ENCODE data around the gene MLPH. TPM values are rescaled to one million over a fixed set of nuclear protein-coding genes. Genes with fewer than 3 reads are reported as not detected.

MLPH gene
- total RNA-seq, 2 experiments from 2014 or later: 0.39 TPM; not detected in 1

DNA sequence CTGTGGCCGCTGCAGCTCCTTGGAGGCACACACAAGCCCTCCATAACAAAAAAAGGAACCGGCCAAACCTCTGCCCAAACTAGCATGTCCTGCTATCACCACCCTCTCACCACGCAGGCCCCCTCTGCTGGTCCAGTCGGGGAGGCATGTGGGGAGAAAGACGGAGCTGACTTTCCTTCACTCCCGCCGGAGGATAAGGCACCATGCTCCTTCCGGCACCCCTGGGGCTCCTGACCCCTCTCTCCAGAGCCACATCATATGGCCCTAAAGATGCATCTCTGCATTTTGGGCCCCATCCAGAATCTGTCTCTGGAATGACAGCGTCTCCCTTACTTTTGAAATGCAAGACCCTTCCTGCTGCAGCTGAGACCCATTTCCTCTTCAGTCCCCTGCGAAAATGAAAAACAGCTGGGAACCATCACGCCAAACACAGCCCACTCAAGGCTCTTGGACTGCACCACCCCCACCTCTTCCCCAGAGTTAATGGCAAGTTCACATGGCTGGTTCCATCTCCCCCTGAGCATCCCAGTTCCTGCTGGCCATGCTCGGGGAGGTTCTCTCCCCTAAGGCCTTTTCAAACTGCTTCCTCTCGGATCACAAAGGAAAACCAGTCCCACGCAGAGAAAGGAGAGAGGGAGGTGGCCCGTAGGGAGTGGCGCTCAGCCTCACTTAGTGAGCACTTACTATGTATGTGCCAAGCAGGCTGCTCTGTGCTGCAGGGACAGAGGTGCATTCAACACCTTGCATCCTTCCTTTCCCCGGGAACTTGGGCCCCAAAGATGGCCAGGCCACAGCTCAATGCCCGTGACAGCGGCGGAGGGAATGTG lies 35.2 kb upstream of the MLPH start:
- DNase-seq (no peak), ATAC-seq (ENCODE audit: poor library complexity) (no peak)
- peaks cover 17% of the 10 kb centered on the region for H3K4me1 Mint-ChIP-seq (ENCODE audit: low read depth)
- peaks cover 7% of the 10 kb centered on the region for H3K4me1 ChIP-seq (ENCODE audit: insufficient read depth, low read length)
- no peak overlapping the region for H3K27ac Mint-ChIP-seq
- H3K27me3 Mint-ChIP-seq: no peaks in the 10 kb centered on the region
- no peaks in the 10 kb centered on the region for H3K36me3 ChIP-seq (ENCODE audit: insufficient read depth, low read length)
- POLR2A ChIA-PET: interaction anchor here (0.9 kb wide), 1 partner anchor 10 kb away, joined by 3 read pairs; no protein-coding TSS in a partner anchor
- no peaks in the 10 kb centered on the region for H3K36me3 Mint-ChIP-seq (ENCODE audit: low read depth)
- H3K9me3 ChIP-seq (ENCODE audit: control insufficient read depth in 1 of 2, insufficient read depth in 1 of 2, low read length in 2 of 2): no peaks in the 10 kb centered on the region
- intact Hi-C loops (cut with DNase I, micrococcal nuclease): no loop called here
- CTCF ChIA-PET: interaction anchor here (1.3 kb wide), 1 partner anchor 30 kb away, joined by 6 read pairs; no protein-coding TSS in a partner anchor
- H3K4me3 ChIP-seq (ENCODE audit: low read length): no peak overlapping the region
- H3K27ac ChIP-seq (ENCODE audit: low read depth in 1 of 2, low read length in 2 of 2): no peak overlapping the region
- no peaks in the 10 kb centered on the region for H3K27me3 ChIP-seq (ENCODE audit: control insufficient read depth in 1 of 2, insufficient read depth in 2 of 2, low read length in 2 of 2)
- no peaks in the 10 kb centered on the region for H3K9me3 Mint-ChIP-seq
- TF ChIP-seq, protein P1, sequence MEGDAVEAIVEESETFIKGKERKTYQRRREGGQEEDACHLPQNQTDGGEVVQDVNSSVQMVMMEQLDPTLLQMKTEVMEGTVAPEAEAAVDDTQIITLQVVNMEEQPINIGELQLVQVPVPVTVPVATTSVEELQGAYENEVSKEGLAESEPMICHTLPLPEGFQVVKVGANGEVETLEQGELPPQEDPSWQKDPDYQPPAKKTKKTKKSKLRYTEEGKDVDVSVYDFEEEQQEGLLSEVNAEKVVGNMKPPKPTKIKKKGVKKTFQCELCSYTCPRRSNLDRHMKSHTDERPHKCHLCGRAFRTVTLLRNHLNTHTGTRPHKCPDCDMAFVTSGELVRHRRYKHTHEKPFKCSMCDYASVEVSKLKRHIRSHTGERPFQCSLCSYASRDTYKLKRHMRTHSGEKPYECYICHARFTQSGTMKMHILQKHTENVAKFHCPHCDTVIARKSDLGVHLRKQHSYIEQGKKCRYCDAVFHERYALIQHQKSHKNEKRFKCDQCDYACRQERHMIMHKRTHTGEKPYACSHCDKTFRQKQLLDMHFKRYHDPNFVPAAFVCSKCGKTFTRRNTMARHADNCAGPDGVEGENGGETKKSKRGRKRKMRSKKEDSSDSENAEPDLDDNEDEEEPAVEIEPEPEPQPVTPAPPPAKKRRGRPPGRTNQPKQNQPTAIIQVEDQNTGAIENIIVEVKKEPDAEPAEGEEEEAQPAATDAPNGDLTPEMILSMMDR (IDR thresholded peaks at IDR 0.05): no peak
- no peak overlapping the region for H3K4me3 Mint-ChIP-seq

DNA sequence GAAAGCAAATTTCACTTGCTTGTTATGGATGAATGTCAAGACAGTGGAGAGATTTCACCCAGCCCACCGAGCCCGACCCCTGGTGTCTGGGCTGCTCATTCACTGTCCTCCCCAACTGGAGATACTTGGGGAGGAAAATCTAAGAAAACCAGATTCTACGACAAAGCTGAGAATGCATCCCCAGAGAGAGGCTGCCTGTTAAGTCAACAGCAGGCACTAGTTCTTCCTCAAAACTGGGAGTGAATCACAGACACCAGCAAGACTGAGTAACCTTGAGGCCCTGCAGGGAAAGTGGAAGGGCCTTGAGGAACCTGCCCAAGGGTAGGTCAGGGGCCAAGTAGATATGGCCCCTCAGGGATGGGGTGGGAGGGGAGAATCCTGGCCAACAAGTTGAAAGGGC lies 34.2 kb upstream of the MLPH start:
- DNase-seq (no peak), ATAC-seq (ENCODE audit: poor library complexity) (no peak)
- Histone ChIP-seq H3K27ac (ENCODE audit: low read depth in 1 of 2, low read length in 2 of 2) (no peak overlapping the region), H3K4me1 (ENCODE audit: insufficient read depth, low read length) (peaks cover 7% of the 10 kb centered on the region), H3K36me3 (ENCODE audit: insufficient read depth, low read length) (no peaks in the 10 kb centered on the region), H3K27me3 (ENCODE audit: control insufficient read depth in 1 of 2, insufficient read depth in 2 of 2, low read length in 2 of 2) (no peaks in the 10 kb centered on the region), H3K4me3 (ENCODE audit: low read length) (no peak overlapping the region), H3K9me3 (ENCODE audit: control insufficient read depth in 1 of 2, insufficient read depth in 1 of 2, low read length in 2 of 2) (no peaks in the 10 kb centered on the region)
- TF ChIP-seq, protein P1 (IDR thresholded peaks at IDR 0.05): no peak
- no peaks in the 10 kb centered on the region for H3K9me3 Mint-ChIP-seq
- H3K4me3 Mint-ChIP-seq: no peak overlapping the region
- peaks cover 18% of the 10 kb centered on the region for H3K4me1 Mint-ChIP-seq (ENCODE audit: low read depth)
- H3K27ac Mint-ChIP-seq: no peak overlapping the region
- ChIA-PET POLR2A (no interaction called here), CTCF (no interaction called here)
- intact Hi-C loops (cut with DNase I, micrococcal nuclease): no loop called here
- no peaks in the 10 kb centered on the region for H3K36me3 Mint-ChIP-seq (ENCODE audit: low read depth)
- no peaks in the 10 kb centered on the region for H3K27me3 Mint-ChIP-seq

DNA sequence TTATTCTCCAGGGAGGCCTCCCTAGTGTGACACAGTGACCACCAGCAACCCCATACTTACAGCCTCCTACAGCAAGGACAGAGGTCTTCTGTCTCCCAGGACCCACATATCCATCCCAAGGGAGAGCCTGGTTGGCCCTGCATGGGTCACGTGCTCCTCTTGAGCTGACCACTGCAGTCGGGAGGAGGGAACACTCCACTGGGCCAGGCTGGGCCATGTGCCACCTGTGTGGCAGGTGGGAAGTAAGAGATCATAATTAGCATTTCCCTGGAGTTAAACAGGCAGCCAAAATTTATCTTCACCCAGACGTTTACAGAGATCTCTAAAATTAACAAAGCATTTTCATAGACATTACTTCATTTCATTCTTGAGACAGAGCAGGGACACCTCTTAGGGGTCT lies 33.4 kb upstream of the MLPH start:
- Histone ChIP-seq H3K36me3 (ENCODE audit: insufficient read depth, low read length) (no peaks in the 10 kb centered on the region), H3K27me3 (ENCODE audit: control insufficient read depth in 1 of 2, insufficient read depth in 2 of 2, low read length in 2 of 2) (no peaks in the 10 kb centered on the region), H3K27ac (ENCODE audit: low read depth in 1 of 2, low read length in 2 of 2) (no peak overlapping the region), H3K9me3 (ENCODE audit: control insufficient read depth in 1 of 2, insufficient read depth in 1 of 2, low read length in 2 of 2) (no peaks in the 10 kb centered on the region), H3K4me3 (ENCODE audit: low read length) (no peak overlapping the region), H3K4me1 (ENCODE audit: insufficient read depth, low read length) (peaks cover 7% of the 10 kb centered on the region)
- Mint-ChIP-seq H3K4me3 (no peak overlapping the region), H3K9me3 (no peaks in the 10 kb centered on the region), H3K4me1 (ENCODE audit: low read depth) (peaks cover 22% of the 10 kb centered on the region), H3K36me3 (ENCODE audit: low read depth) (no peaks in the 10 kb centered on the region), H3K27me3 (no peaks in the 10 kb centered on the region), H3K27ac (no peak overlapping the region)
- DNase-seq: no peak
- ChIA-PET CTCF (no interaction called here), POLR2A (no interaction called here)
- ATAC-seq (ENCODE audit: poor library complexity): no peak
- TF ChIP-seq, protein P1 (IDR thresholded peaks at IDR 0.05): no peak
- intact Hi-C loops (cut with DNase I, micrococcal nuclease): no loop called here
